Measurements from ENCODE around the gene UBA1.

Gene UBA1

DNA sequence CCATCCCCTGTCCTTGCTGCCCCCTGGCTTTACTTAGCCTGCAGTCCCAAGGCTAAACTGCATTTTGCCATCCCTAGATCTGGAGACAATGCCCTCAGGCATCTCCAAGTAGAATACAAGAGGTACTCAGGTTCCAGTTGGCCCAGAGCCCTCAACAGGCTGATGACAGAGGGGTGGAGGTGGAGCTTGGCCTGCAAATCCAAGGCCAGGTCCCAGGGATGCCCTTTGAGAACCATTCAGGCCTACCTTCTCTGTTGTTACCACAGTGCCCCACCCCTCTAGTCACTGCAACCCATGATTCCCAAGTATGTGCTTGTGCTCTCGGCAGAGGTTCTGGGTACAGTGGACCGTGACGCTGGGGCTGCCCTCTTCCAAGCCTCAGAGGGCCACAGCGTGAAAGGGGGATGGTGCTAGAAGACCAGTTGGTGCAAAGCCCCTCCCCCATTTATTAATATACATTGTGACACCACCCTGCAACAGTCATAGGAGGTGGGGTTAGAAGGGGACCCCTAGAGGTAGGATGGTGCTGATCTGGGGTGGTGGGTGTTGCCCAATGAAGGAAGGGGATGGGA, 6.4 kb upstream of the UBA1 start:
- TF ChIP-seq, protein P1, sequence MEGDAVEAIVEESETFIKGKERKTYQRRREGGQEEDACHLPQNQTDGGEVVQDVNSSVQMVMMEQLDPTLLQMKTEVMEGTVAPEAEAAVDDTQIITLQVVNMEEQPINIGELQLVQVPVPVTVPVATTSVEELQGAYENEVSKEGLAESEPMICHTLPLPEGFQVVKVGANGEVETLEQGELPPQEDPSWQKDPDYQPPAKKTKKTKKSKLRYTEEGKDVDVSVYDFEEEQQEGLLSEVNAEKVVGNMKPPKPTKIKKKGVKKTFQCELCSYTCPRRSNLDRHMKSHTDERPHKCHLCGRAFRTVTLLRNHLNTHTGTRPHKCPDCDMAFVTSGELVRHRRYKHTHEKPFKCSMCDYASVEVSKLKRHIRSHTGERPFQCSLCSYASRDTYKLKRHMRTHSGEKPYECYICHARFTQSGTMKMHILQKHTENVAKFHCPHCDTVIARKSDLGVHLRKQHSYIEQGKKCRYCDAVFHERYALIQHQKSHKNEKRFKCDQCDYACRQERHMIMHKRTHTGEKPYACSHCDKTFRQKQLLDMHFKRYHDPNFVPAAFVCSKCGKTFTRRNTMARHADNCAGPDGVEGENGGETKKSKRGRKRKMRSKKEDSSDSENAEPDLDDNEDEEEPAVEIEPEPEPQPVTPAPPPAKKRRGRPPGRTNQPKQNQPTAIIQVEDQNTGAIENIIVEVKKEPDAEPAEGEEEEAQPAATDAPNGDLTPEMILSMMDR (conservative IDR thresholded peaks at IDR 0.05; ENCODE audit: low read depth, low read length) = no peak
- H3K4me3 ChIP-seq (ENCODE audit: low read length) = no peak overlapping the region
- no peak for DNase-seq (ENCODE audit: low read depth)

DNA sequence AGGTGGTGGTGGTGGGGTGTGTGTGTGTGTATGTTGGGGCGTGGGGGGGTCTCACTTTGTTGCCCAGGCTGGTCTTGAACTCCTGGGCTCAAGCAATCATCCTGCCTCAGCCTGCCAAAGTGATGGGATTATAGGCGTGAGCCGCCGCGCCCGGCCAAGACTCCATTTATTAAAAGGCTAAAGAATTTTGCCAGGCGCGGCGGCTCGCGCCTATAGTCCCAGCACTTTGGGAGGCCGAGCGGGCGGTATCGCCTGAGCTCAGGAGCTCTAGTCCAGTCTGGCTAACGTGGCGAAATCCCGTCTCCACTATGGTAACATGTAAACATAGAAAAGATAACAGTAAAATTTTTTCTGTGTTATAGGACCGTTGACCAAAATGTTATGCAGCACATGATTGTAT, 3.7 kb upstream of the UBA1 start:
- H3K4me3 ChIP-seq (ENCODE audit: low read length) = no peak overlapping the region
- DNase-seq (ENCODE audit: low read depth) = no peak
- TF ChIP-seq, protein P1 (conservative IDR thresholded peaks at IDR 0.05; ENCODE audit: low read depth, low read length) = no peak

DNA sequence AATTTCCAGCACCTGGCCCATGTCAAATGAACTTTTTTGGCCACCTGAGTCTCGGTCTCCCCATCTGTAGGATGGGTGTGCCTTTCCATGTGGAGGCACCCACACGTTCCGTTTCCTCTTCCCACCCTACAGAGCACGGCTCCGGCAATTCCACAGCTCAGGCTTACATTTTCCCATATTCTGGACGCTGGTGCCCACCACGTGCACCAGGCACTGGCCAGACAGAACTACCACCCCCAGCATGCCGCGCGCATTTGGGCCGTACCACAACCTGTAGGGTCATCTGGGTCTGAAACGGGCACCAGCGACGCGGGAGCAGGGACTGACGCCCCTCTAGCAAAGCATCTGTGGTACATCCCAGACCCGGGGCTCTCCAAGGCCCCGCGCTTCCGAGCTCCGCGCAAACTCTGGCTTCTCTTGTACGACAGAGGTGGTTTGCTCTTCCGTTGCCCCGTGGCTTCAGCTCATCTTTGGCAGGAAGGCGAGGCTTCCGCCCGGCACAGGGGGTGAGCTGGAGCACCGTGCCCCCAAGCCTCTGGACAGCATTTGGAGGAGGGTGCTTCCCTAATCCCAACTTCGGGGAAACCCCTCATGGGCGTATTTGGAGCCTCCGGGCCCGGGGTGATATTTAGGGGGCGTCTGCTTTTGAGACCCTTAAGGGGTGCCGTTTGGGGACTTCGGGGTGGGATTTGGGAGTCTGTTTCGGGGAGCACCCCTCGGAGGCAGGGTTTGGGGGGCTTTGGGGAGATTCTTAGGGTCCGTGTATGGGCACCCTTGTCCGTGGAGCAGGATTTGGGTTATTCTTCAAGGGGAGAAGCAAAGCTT, 3.0 kb upstream of the UBA1 start:
- TF ChIP-seq, protein P1 (conservative IDR thresholded peaks at IDR 0.05; ENCODE audit: low read depth, low read length) = no peak
- H3K4me3 ChIP-seq (ENCODE audit: low read length) = peak overlapping the region; percentile 63
- peak; percentile 74 for DNase-seq (ENCODE audit: low read depth)

DNA sequence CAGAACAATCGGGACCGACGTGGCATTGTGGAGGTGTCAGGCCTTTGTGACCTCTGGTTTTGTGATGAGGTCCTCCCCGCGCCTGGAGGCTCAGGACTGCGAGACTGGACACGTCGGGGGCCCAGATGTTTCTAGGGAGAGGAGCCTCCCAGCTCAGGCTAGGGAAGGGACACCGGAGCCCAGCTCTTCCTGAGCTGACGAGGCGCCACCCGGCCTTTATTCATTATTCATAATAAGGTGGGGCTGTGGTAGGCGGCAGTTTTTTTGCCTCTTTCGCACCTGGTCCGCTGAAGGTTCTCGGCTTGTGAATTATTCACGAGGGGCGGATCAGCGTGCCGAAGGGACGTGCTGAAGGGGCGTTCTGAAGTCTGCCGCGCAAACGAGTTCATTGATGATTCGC, 2.3 kb upstream of the UBA1 start:
- DNase-seq (ENCODE audit: low read depth) = no peak
- peak overlapping the region; percentile 63 for H3K4me3 ChIP-seq (ENCODE audit: low read length)
- TF ChIP-seq, protein P1 (conservative IDR thresholded peaks at IDR 0.05; ENCODE audit: low read depth, low read length) = no peak

DNA sequence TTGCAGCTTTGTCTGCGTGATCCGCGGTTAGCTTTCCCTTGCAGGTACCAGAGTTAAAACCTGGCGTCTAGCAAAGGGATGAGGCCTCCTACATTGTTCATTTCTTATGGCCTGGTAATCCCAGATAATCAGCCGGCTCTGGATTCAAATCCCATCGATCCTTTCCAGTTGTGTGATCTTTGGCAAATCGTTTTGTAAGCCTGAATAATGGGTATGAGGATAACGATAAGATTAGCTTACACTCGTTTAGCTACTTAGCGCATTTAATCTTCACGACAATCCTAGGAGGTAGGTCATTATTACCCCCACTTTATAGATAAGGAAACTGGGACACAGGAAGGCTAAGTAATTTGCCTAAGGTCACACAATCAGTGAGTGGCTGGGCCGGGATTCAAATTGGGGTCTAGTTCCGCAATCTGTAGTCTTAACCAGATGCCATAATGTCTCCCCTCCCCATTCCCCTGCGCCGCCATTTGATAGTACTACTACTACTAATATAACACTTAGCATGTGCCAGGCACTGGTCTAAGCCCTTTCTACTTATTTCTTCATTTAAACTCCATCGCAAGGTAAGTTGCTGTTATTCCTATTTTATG, 1.7 kb upstream of the UBA1 start:
- DNase-seq (ENCODE audit: low read depth) = no peak
- TF ChIP-seq, protein P1 (conservative IDR thresholded peaks at IDR 0.05; ENCODE audit: low read depth, low read length) = no peak

DNA sequence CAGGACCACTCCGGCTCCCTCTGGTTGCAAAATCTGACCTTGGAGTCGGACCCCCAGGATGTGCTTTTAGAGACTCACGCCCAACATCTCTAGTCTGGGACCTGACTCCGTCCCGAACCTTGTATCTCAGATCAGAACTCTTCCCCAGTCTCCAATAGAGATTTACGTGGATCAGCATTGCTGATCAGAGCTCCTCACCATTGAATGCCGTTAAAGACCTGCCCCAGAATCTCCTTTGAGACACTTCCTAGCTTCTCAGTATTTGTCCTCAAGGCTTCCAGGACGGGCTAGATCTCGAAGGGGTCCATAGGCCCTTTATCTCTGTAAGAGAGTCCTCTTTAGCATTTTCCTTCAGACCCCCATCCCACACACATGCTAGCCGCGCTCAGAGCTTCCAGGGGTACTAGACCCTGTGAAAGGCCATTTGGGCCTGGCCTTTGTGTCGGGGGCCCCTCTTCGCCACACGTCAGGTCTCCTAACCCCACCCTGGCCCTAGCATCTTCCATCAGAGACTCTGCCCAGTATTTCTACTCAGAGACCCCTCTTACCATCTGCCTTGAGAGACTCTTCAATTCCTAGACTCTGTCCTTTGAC, 662 bp downstream of the UBA1 start:
- no peak for DNase-seq (ENCODE audit: low read depth)
- TF ChIP-seq, protein P1 (conservative IDR thresholded peaks at IDR 0.05; ENCODE audit: low read depth, low read length) = no peak
- peak overlapping the region; percentile 92 for H3K4me3 ChIP-seq (ENCODE audit: low read length)

More for the DNA sequence above, 1.7 kb upstream of the UBA1 start:
- H3K4me3 ChIP-seq (ENCODE audit: low read length) = peak overlapping the region; percentile 63
